Activated naive CD8-positive, alpha-beta T cell treated with anti-CD3 and anti-CD28 coated beads for 36 hours (primary cell): Measurements from ENCODE around the gene NFAM1. TPM values are rescaled to one million over a fixed set of nuclear protein-coding genes. Genes with fewer than 3 reads are reported as not detected.
A peak's percentile ranks its signal among the peaks of the same experiment; 100 is the strongest.

ENCODE experiments used
- DNase-seq: peaks from one replicate; pipeline ENCODE4 v3.0.0; 2021
- H3K27ac Mint-ChIP-seq: one replicate; pipeline ENCODE4 v1.8.0; 2022; ENCODE audit warnings: mild to moderate bottlenecking, moderate library complexity, mixed read lengths
- H3K27me3 Mint-ChIP-seq: one replicate; pipeline ENCODE4 v1.8.0; 2022; ENCODE audit warnings: mild to moderate bottlenecking, mixed read lengths
- H3K36me3 Mint-ChIP-seq: one replicate; pipeline ENCODE4 v1.8.0; 2021; ENCODE audit warnings: mild to moderate bottlenecking, mixed read lengths
- H3K4me1 Mint-ChIP-seq: one replicate; pipeline ENCODE4 v1.8.0; 2021; ENCODE audit warnings: mixed read lengths
- H3K4me3 Mint-ChIP-seq: one replicate; pipeline ENCODE4 v1.8.0; 2022; ENCODE audit warnings: mild to moderate bottlenecking, moderate library complexity, mixed read lengths
- H3K9me3 Mint-ChIP-seq: one replicate; pipeline ENCODE4 v1.8.0; 2022; ENCODE audit warnings: mixed read lengths
- total RNA-seq, 2 experiments: library from RNA; stranded (reverse); gene quantifications; one replicate each; pipeline ENCODE4 v1.2.3, GENCODE V29; 2021

Gene NFAM1
- total RNA-seq, 2 experiments from 2014 or later = 0.08 TPM; not detected in 1

DNA sequence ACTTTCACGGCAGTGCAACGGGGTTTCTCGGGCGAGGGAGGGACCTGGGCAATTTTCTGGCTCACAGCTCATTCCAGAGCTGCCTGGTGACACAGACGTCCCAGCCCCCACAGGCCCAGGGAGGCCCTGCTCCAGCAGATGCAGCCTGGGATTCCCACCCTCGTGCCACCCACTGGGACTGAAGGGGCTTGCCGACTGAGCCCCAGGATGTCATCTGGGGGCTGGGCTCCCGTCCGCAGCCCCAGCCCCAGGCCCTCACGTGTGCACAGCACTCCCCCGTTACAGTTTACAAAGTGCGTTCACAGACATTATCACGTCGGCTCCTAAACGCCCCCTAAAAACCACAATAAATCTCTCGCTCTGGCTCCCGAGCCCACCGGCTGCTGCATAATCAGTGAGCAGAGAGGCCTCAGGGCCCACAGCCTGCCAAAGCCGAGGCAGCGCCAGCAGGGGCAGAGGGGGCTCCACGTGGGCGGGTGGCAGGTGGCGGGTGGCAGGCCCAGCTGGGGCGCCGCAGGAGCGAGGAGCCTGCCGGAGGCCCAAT, 84.8 kb downstream of the NFAM1 start:
- no peaks in the 10 kb centered on the region for H3K27me3 Mint-ChIP-seq
- H3K36me3 Mint-ChIP-seq = no peaks in the 10 kb centered on the region
- peaks cover 7% of the 10 kb centered on the region for H3K4me1 Mint-ChIP-seq
- H3K27ac Mint-ChIP-seq = no peak overlapping the region
- DNase-seq = peak; percentile 37
- no peak overlapping the region for H3K4me3 Mint-ChIP-seq
- no peaks in the 10 kb centered on the region for H3K9me3 Mint-ChIP-seq

DNA sequence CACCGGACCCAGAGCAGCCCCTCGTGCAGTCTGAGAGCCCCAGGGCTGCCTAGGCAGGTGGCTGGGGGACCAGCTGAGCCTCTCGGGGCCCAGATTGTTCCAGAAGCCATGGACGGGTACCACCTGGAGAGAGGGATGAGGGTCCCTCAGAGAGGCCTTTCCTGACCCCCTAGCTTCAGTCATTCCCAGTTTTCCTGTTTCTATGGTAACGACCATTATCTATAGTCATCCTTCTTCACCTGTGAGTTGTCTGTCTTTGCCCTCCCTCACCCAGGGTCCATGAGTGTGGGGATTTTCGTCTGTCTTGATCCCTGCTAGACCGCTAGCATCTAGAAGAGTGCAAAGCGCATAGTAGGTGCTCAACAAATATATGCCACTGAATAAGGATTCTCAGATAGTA, 85.5 kb downstream of the NFAM1 start:
- Mint-ChIP-seq H3K27ac (no peak overlapping the region), H3K27me3 (no peaks in the 10 kb centered on the region), H3K9me3 (no peaks in the 10 kb centered on the region), H3K4me1 (peaks cover 12% of the 10 kb centered on the region), H3K4me3 (no peak overlapping the region), H3K36me3 (no peaks in the 10 kb centered on the region)
- no peak for DNase-seq

DNA sequence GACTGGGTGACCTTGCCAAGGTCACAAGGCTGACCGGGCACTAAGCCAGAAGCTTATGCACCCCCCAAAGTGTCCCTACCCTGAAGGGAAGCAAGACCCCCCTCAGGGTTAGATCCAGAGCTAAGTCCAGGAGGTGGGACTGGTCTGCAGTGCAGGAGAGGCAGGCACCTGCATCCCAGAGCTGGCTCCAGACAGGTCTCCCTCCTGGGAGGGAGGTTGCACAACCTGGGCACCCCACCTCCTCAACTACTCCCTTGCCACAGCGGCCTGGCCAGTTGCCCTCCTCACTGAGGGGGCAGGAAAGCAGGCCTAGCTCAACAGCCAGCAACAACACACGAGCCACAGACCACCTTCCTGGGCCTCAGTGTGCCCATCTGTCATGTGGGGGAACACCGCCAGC, 86.7 kb downstream of the NFAM1 start:
- H3K9me3 Mint-ChIP-seq = no peaks in the 10 kb centered on the region

DNA sequence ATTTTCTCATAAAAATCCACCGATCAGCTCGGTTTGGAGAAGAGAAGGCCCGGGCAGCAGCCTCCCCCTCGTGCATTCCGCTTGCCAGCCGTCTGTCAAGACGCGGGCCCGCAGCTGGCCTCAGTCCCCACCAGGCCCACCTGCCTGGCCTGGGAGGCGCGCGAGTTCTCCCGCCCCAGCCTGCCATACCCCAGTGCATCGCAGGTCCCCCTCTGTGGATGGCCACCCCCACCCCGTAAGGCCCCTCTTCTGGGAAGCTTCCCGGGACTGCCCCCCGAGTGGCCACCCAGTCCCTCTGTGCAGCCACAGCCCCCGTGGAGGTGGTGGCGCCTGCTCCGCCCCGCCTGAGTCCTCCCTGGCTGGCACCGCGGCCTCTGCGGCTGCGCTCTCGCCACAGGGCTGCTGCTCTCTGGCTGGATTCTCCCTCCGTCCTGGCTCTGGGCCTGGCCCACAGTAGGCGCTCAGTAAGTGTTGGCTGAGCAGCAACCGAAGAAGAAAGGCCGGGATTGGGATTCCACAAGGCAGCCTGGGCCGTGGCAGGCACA, 87.8 kb downstream of the NFAM1 start:
- H3K27ac Mint-ChIP-seq = no peak overlapping the region
- H3K4me1 Mint-ChIP-seq = peaks cover 15% of the 10 kb centered on the region
- H3K4me3 Mint-ChIP-seq = peak overlapping the region; percentile 61
- H3K36me3 Mint-ChIP-seq = no peaks in the 10 kb centered on the region
- no peaks in the 10 kb centered on the region for H3K27me3 Mint-ChIP-seq
- no peaks in the 10 kb centered on the region for H3K9me3 Mint-ChIP-seq
- DNase-seq = no peak

More for the DNA sequence above, 86.7 kb downstream of the NFAM1 start:
- Mint-ChIP-seq H3K4me3 (no peak overlapping the region), H3K27me3 (no peaks in the 10 kb centered on the region), H3K36me3 (no peaks in the 10 kb centered on the region), H3K27ac (no peak overlapping the region), H3K4me1 (peaks cover 15% of the 10 kb centered on the region)
- no peak for DNase-seq

DNA sequence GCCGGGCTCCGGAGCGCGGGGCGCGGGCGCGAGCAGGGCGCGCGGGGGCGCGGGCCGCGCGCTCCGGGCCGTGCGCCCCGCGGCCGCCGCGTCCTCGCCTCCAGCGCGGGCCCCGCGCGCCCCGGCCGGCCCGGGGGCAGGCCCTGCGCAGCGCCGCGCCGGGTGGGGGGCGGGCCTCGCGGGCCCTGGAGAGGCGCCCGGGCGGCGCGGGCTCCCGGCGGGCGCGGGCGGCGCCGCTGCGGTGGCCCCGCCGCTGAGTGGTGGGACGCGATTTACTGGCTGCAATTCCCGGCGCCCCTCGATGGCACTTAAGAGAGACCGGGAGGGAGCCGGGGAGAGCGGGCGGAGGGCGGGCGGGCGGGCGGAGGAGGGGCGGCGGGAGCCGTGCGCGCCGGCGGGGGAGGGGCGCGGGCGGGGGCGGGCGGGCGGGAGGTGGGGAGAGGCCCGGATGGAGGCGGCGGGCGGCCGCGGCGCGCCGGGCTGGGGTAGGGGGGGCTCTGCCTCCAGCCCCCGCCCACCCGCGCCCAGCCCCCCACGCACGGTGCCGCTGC, 88.6 kb downstream of the NFAM1 start:
- Mint-ChIP-seq H3K9me3 (no peaks in the 10 kb centered on the region), H3K4me1 (peaks cover 15% of the 10 kb centered on the region), H3K27ac (no peak overlapping the region), H3K36me3 (no peaks in the 10 kb centered on the region), H3K27me3 (no peaks in the 10 kb centered on the region), H3K4me3 (no peak overlapping the region)
- DNase-seq = peak; percentile 29

DNA sequence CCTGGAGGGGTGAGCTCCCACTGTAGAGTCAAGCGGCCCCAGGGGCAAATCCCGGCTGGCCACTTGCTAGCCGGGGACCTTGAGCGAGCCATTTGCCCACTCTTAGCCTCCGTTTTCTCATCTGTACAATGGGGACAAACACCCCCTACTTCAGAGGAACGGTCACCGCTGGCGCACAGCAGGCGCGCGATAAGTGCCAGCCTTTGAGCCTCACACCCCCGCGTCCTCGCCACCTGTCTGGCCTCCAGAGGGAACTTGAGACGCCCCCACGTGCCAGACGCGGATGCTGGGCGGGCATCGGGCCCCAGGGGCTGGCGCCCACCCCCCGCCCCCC, 89.1 kb downstream of the NFAM1 start:
- H3K4me1 Mint-ChIP-seq = peaks cover 15% of the 10 kb centered on the region
- H3K36me3 Mint-ChIP-seq = no peaks in the 10 kb centered on the region
- no peak for DNase-seq
- no peak overlapping the region for H3K27ac Mint-ChIP-seq
- H3K27me3 Mint-ChIP-seq = no peaks in the 10 kb centered on the region
- H3K4me3 Mint-ChIP-seq = peak overlapping the region; percentile 48
- no peaks in the 10 kb centered on the region for H3K9me3 Mint-ChIP-seq

DNA sequence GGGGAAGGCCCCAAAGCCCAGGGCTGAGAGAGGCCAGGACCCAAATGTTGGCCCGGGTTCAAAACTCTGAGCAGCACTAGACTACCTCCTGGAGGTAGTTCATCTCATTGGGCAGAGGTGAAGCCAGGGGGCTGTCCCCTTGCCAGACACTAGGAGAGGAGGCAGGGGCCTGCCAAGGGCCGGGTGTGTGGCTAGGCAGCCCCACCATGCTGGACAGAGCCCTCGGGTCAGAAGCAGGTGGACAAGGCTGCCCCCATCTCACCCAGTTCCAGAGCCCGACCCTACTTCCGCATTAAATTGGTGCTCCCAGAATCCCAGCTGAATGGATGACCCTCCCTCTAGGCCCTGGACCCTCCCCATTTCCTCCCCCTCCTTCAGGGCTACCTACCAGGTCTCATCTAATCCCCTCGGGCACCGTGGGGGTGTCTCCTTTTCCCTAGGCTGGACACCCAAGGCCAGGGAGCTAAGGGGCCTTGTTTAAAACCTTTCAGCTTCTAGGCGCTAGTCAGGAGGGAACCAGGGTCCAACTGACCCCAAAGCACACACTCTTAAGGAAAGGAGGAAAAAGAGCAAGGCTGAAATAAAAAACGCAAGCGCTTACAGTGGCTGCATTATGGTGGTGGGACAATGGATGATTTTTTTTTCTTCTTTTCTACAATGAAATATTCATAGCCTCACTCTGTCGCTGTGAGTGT, 89.6 kb downstream of the NFAM1 start:
- Mint-ChIP-seq H3K36me3 (no peaks in the 10 kb centered on the region), H3K4me3 (peak overlapping the region; percentile 48), H3K27me3 (no peaks in the 10 kb centered on the region), H3K9me3 (no peaks in the 10 kb centered on the region), H3K4me1 (peaks cover 11% of the 10 kb centered on the region), H3K27ac (no peak overlapping the region)
- DNase-seq = no peak

DNA sequence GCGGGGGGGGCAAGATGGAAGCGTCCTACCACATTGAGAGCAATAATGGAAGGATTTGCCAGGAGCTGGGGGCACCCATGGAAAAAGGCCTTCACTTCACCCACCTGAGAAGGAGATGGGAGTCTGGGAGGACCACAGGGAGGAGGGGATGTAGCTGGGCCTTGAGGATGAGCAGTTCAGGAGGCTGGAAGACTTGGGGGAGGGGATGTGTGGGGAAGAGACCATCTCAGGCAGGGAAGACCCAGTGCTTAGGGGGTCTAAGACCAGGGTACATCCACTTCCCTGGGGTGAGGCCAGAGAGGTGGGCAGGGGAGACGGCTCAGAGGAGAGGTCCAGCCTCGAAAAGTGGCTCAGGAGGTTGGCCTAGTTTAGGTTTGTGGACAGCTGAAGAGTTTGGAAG, 90.4 kb downstream of the NFAM1 start:
- no peak for DNase-seq
- Mint-ChIP-seq H3K27ac (no peak overlapping the region), H3K4me1 (peaks cover 8% of the 10 kb centered on the region), H3K4me3 (no peak overlapping the region), H3K27me3 (no peaks in the 10 kb centered on the region), H3K9me3 (no peaks in the 10 kb centered on the region), H3K36me3 (no peaks in the 10 kb centered on the region)

DNA sequence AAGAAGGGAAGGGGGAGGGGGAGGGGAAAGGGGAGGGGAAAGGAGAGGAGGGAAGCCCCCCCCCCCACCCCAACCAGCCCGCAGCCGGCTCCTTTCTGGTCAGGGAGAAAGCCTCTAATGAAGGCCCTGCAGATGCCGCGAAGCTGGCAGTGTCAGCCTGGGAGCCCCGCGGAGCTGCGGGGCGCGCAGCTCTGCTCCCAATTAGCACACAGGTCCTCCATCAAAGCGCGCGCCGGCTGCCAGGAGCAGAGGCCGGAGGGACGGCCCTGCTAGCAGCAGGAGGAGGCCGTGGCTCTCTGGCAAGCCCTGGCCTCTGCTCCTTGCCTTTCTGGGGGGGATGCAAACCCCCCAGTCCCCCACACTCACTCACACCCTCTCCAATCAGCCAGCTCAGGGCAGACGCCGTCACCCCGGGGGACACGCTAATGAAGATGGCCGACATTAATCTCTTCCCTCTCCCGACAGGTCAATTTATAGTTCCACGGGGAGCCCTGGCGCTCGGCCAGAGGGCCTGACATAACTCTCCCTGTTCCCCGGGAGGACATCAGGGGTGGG, 91.3 kb downstream of the NFAM1 start:
- no peaks in the 10 kb centered on the region for H3K9me3 Mint-ChIP-seq
- H3K4me1 Mint-ChIP-seq = peaks cover 8% of the 10 kb centered on the region
- DNase-seq = no peak
- H3K36me3 Mint-ChIP-seq = no peaks in the 10 kb centered on the region
- H3K27me3 Mint-ChIP-seq = no peaks in the 10 kb centered on the region
- H3K4me3 Mint-ChIP-seq = peak overlapping the region; percentile 12
- no peak overlapping the region for H3K27ac Mint-ChIP-seq

DNA sequence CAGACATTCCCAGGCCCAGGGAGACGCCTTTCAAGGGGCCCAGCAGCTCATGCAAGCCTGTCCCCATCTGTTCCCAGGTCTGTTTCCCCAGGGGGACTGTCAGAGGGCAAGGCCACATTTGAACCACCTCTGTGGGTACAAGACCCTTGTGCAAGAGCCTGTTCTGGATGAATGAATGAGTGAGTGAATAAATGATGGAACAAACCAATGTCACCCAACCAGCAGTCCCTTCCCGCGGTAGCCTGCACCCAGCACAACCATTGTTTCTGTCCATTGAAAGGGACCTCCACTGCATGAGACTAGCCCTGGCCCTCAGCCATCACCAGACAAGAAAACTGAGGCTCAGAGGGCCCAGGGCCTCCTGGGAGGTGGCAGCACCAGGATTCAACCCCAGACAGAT, 92.1 kb downstream of the NFAM1 start:
- Mint-ChIP-seq H3K36me3 (no peaks in the 10 kb centered on the region), H3K4me1 (peaks cover 11% of the 10 kb centered on the region), H3K27me3 (no peaks in the 10 kb centered on the region), H3K4me3 (no peak overlapping the region), H3K9me3 (no peaks in the 10 kb centered on the region), H3K27ac (no peak overlapping the region)
- DNase-seq = no peak

DNA sequence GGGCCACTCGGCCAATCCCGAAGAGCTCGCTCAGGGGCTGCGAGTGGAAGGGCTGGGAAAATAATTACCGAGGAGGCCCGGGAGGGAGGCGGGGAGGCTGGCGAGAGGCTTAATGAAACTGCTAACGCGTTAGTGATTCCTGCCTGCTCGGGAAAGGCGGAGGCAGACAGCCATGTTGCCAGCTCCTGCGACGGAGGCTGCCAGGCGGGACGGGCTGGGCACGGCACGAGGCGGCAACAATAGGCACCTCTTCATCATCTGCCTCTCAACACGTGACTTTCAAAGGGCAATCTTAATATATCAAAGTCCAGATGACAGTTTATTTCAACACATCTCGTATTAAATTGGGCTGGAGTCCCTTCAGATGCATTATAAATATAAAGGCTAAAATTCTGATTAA, 93.7 kb downstream of the NFAM1 start:
- H3K36me3 Mint-ChIP-seq = no peaks in the 10 kb centered on the region
- H3K4me3 Mint-ChIP-seq = no peak overlapping the region
- DNase-seq = no peak
- no peak overlapping the region for H3K27ac Mint-ChIP-seq
- peaks cover 12% of the 10 kb centered on the region for H3K4me1 Mint-ChIP-seq
- no peaks in the 10 kb centered on the region for H3K27me3 Mint-ChIP-seq
- H3K9me3 Mint-ChIP-seq = no peaks in the 10 kb centered on the region

DNA sequence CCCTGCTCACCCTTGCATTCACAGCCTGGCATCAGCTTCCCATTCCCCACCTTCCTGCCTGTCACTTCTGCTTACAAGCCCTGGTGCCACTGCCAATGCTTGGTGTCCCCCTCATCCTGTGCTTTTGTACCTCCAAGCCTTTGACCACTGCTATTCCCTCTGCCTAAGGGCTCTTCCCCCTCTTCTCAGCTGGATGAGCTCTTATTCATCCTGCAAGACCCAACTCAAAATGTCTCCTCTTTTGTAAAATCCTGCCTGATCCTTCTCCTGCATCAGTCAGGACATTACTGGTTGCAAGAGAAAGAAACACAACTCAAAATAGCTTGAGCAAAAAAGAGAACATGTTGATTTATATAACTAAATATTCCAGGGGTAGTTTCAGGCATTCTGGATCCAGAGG, 94.8 kb downstream of the NFAM1 start:
- H3K36me3 Mint-ChIP-seq = no peaks in the 10 kb centered on the region
- H3K27ac Mint-ChIP-seq = no peak overlapping the region

DNA sequence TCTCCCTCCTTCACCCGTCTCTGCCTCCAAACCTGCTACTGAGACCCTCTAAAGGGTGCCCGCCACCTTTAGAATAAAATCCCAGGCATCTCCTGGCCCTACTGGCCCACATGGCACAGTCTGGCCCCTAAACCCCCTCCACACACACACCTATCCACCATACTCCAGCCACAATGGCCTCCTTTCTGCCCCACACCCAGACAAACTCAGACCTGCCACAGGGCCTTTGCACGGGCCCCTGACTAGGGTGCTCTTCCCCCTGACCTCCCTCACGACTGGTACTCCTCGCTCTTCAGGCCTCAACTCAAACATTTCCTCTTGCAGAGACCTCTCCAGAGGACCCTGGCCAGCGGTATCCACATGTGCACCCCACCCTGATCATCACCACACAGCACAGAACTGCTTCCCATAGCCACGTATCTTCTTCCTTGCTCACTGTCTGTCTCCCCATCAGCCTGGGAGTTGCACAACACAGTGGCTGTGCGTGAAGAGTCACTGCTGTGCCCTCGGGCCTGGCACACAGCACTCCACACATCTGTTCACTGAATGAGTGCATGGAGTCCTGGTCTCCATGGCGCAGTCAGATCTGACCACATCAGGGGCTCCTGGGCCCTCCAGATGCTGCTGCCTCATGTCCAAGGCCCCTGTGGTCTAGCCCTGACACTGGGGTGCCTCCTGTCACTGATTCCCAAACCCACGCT, 95.5 kb downstream of the NFAM1 start:
- H3K36me3 Mint-ChIP-seq = no peaks in the 10 kb centered on the region
- H3K4me1 Mint-ChIP-seq = peaks cover 8% of the 10 kb centered on the region
- no peak for DNase-seq
- H3K9me3 Mint-ChIP-seq = no peaks in the 10 kb centered on the region
- H3K4me3 Mint-ChIP-seq = no peak overlapping the region
- H3K27ac Mint-ChIP-seq = no peak overlapping the region
- no peaks in the 10 kb centered on the region for H3K27me3 Mint-ChIP-seq

More for the DNA sequence above, 94.8 kb downstream of the NFAM1 start:
- Mint-ChIP-seq H3K4me1 (peaks cover 12% of the 10 kb centered on the region), H3K4me3 (no peak overlapping the region), H3K27me3 (no peaks in the 10 kb centered on the region), H3K9me3 (no peaks in the 10 kb centered on the region)
- no peak for DNase-seq

DNA sequence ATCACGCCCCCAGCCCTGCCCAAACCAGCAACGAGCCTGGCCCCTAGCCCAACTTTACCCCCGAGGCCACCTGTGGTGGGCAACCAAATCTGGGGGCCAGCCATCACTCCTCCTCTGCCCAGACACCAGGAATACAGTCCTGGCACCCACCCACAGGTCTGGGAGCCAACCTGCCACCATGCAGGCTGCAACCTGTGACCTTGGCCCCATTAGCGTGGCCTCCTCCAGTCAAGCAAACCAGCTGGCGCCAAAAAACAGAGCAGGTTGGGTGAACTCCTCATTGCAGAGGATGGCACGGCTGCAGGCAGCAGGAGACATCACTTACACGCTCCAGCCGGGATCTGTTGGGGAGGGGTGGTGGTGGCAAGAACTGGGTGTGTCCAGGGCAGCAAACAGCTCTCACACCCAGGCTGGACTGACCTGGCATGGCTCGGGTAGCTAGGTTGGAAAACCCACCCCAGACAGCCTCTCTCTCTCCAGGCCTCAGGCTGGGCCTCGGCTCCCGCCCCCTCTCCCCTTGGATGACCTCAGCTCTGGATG, 96.3 kb downstream of the NFAM1 start:
- Mint-ChIP-seq H3K27me3 (no peaks in the 10 kb centered on the region), H3K9me3 (no peaks in the 10 kb centered on the region), H3K36me3 (no peaks in the 10 kb centered on the region), H3K4me3 (no peak overlapping the region), H3K4me1 (peaks cover 4% of the 10 kb centered on the region), H3K27ac (no peak overlapping the region)
- DNase-seq = no peak
